Activated CD8-positive, alpha-beta T cell treated with anti-CD3 and anti-CD28 coated beads for 36 hours (primary cell): ENCODE measurements around the gene KCNAB1. TPM values are rescaled to one million over a fixed set of nuclear protein-coding genes. Genes with fewer than 3 reads are reported as not detected.

Experiments used
- ATAC-seq: fragments of 200-7000 bp; cut with Tn5 transposase; one replicate; pipeline ENCODE4 v1.10.0; 2021; ENCODE audit warnings: mild to moderate bottlenecking, moderate library complexity
- CTCF ChIA-PET: fragments of 350-600 bp; sonication (Branson Sonifier 250); formaldehyde crosslinking; loops from one replicate; lab custom pipeline; 2021; ENCODE audit warnings: antibody characterized with exemption; lab: Charles Lee
- POLR2A ChIA-PET: fragments of 350-600 bp; sonication (Branson Sonifier 250); formaldehyde crosslinking; loops from one replicate; lab custom pipeline; 2021; ENCODE audit warnings: antibody characterized with exemption; lab: Charles Lee
- DNase-seq: peaks from one replicate; pipeline ENCODE4 v3.0.0-alpha.2; 2020
- H3K27ac Mint-ChIP-seq: one replicate; pipeline ENCODE4 v1.8.0; 2021; ENCODE audit warnings: mild to moderate bottlenecking, mixed read lengths
- H3K27me3 Mint-ChIP-seq: one replicate; pipeline ENCODE4 v1.8.0; 2021; ENCODE audit warnings: mixed read lengths
- H3K36me3 Mint-ChIP-seq: one replicate; pipeline ENCODE4 v1.8.0; 2021; ENCODE audit warnings: low read depth, mixed read lengths
- H3K4me1 Mint-ChIP-seq: one replicate; pipeline ENCODE4 v1.8.0; 2021; ENCODE audit warnings: low read depth, mixed read lengths
- H3K4me3 Mint-ChIP-seq: one replicate; pipeline ENCODE4 v1.8.0; 2021; ENCODE audit warnings: mild to moderate bottlenecking, moderate library complexity, mixed read lengths
- H3K9me3 Mint-ChIP-seq: one replicate; pipeline ENCODE4 v1.8.0; 2021; ENCODE audit warnings: mixed read lengths
- CTCF ChIP-seq: fragments of 200-600 bp; IDR thresholded peaks from one replicate; pipeline ENCODE4 v1.8.0; 2022; ENCODE audit warnings: antibody characterized with exemption, mild to moderate bottlenecking
- intact Hi-C: fragments of 100-400 bp; cut with micrococcal nuclease; formaldehyde crosslinking; loops from one replicate; pipeline ENCODE4 v1.10.0; 2022
- total RNA-seq, 2 experiments: library from RNA; stranded (reverse); gene quantifications; one replicate each; pipeline ENCODE4 v1.2.3, GENCODE V29; 2021

KCNAB1 gene
- total RNA-seq, 2 experiments from 2014 or later: not detected

- Mint-ChIP-seq H3K36me3 (no peaks in the 10 kb centered on the region), H3K9me3 (no peaks in the 10 kb centered on the region), H3K4me3 (no peak overlapping the region), H3K4me1 (peaks cover 4% of the 10 kb centered on the region), H3K27ac (no peak overlapping the region), H3K27me3 (peaks cover 5% of the 10 kb centered on the region)
- ATAC-seq (no peak), DNase-seq (no peak)
- intact Hi-C loops: no loop called here
- no peak for TF ChIP-seq CTCF
- POLR2A ChIA-PET: interaction anchor here (0.7 kb wide), 1 partner anchor 124 kb away, joined by 3 read pairs; no protein-coding TSS in a partner anchor
- CTCF ChIA-PET: interaction anchor here (1.5 kb wide), 1 partner anchor 27 kb away, joined by 4 read pairs; no protein-coding TSS in a partner anchor
Measured at GRCh38 chr3:156587760-156588069, 467.3 kb downstream of the KCNAB1 start.

Other genes starting within 250 kb of the KCNAB1 start
- 100 to 1,000 TPM; 143 to 148 TPM for gene GMPS, start 249.9 kb upstream of the KCNAB1 start, total RNA-seq